ENCODE results near the gene SLC22A15.

DNA sequence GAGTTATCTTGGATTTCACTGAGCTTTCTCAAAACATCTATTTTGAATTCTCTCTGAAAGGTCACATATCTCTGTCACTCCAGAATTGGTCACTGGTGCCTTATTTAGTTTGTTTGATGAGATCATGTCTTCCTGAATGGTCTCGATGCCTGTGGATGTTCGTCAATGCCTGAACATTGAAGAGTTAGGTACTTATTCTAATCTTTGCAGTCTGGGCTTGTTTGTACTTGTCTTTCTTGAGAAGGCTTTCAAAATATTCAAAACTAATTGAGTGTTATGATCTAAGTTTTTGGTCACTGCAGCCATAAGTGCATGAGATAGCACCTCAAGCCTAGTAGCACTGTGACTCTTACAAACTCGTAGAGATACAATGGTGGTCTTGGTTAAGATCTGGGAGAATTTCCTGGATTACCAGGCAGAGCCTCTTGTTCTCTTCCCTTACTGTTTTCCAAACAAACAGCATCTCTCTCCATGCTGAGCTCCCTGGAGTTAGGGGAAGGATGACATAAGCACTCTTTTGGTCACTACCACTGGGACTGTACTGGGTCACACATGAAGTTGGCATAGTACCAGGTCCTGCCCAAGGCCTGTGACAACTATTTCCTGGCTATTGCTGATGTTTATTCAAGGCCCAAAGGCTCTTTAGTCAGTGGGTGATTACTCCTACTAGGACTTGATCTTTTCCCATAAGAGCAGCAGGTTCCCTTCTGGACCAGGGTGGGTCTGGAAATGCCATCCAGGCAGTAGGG lies 25.6 kb downstream of the SLC22A15 start:
- TF ChIP-seq CTCF (conservative IDR thresholded peaks at IDR 0.05 in 1 of 2, IDR thresholded peaks at IDR 0.05 in 1 of 2; ENCODE audit: extremely low read depth in 1 of 2, insufficient read depth in 1 of 2, low read depth in 1 of 2, low read length in 2 of 2) (no peak), EZH2 (IDR thresholded peaks at IDR 0.05; ENCODE audit: borderline replicate concordance, low read length) (no peak)
